Naive thymus-derived CD8-positive, alpha-beta T cell (primary cell): ENCODE measurements around the gene SCN8A. TPM values are rescaled to one million over a fixed set of nuclear protein-coding genes. Genes with fewer than 3 reads are reported as not detected.
"Not testable (repeated sequence)": the region's sequence is repeated elsewhere in the genome, so short reads cannot be mapped to it uniquely, and the experiment has no call there.

Source experiments
- ATAC-seq, 2 donors: fragments of 150-1000 bp; cut with Tn5 transposase in 1 of 2; sonication (Bioruptor Pico), chemical (Tn5 transposase) in 1 of 2; 1 replicate in 1 of 2; 2 replicates in 1 of 2; pipeline ENCODE4 v1.10.0; 2021; ENCODE audit warnings: mild to moderate bottlenecking in 2 of 2, moderate library complexity in 2 of 2
- POLR2A ChIA-PET: fragments of 350-600 bp; sonication (Branson Sonifier 250); formaldehyde crosslinking; loops from one replicate; lab custom pipeline; 2021; ENCODE audit warnings: antibody characterized with exemption; lab: Charles Lee
- DNase-seq, 10 donors: peaks; one replicate each; pipeline versions ENCODE4 v3.0.0 to v3.0.0-alpha.2; 2020 to 2022
- H3K27ac Mint-ChIP-seq, 10 donors: one replicate each; pipeline ENCODE4 v1.8.0; 2020 to 2022; ENCODE audit warnings: mild to moderate bottlenecking in 10 of 10, mixed read lengths in 10 of 10, moderate library complexity in 4 of 10, inconsistent platforms in 1 of 10
- H3K27me3 Mint-ChIP-seq, 5 donors: one replicate each; pipeline ENCODE4 v1.8.0; 2021 to 2022; ENCODE audit warnings: mixed read lengths in 5 of 5
- H3K36me3 Mint-ChIP-seq, 3 donors: one replicate each; pipeline ENCODE4 v1.8.0; 2020 to 2022; ENCODE audit warnings: mixed read lengths in 3 of 3, mild to moderate bottlenecking in 2 of 3, inconsistent platforms in 1 of 3
- H3K4me1 Mint-ChIP-seq, 4 donors: one replicate each; pipeline ENCODE4 v1.8.0; 2021 to 2022; ENCODE audit warnings: mixed read lengths in 4 of 4
- H3K4me3 Mint-ChIP-seq, 10 donors: one replicate each; pipeline ENCODE4 v1.8.0; 2020 to 2022; ENCODE audit warnings: mild to moderate bottlenecking in 10 of 10, mixed read lengths in 10 of 10, moderate library complexity in 6 of 10, inconsistent platforms in 1 of 10
- H3K9me3 Mint-ChIP-seq, 9 donors: one replicate each; pipeline ENCODE4 v1.8.0; 2020 to 2022; ENCODE audit warnings: mixed read lengths in 9 of 9, mild to moderate bottlenecking in 3 of 9, inconsistent platforms in 1 of 9, moderate library complexity in 1 of 9
- polyA plus RNA-seq, 3 donors: library from polyadenylated mRNA; unstranded; fragments of 300-500 nt; fragmentation: Illumina TruSeq; gene quantifications; one replicate each; pipeline ENCODE4 v1.2.3, GENCODE V29; 2021
- total RNA-seq, 8 experiments: library from RNA in 2 of 8; stranded (reverse) in 2 of 8; gene quantifications; one replicate each; pipeline ENCODE4 v1.2.3 and lab custom pipeline; 2021 to 2026

The SCN8A gene
- 1 to 10 TPM; 1.1 to 1.8 TPM for total RNA-seq
- under 1 TPM; 0.07 to 0.42 (median 0.22) TPM for polyA plus RNA-seq
- total RNA-seq (lab: John Stamatoyannopoulos, UW), result 0.17 to 7.4 (median 1.6) reads per million in 6 experiments

DNA sequence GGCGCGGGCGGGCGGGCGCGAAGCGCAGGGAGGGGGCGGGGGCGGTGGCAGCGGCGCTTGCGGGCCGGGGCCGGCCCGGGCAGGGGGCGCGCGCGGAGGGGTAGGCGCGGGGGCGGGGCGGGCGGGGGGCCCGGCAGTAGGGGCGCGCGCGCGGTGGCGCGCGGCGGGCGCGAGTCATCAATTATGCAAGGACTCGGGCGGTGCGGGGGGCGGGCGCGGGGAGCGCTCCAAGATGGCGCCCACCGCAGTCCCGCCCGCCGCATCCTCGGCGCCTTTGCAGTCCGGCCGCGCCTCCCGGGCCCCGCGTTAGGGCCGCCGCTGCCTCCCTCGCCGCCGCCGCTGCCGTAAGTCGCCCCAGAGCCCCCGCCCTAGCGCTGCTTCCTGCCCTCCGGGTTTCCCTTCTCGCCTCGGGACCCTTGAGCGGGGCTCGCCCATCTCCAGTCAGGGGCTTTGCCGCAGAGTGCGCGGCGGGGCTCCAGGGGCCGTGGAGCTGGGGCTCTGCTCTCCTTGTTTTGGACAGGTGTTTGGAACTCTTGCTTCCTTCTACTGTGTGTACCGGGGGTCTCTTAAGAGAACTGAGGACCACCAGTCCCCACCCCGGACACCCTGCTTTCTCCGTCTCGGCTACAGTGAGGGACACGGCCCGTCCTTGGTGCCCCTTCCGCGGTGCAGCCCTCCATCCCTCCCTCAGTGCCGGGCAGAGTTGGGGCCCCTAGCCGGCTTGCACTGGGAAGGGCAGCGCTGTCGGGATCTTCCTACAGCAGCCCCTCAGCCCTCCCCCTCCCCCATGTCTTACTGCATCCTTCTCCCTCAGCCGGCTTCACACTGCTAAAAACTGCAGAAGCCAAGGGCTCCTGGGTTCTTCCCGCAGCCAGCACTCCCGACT lies at the start of gene SCN8A:
Gene SCN8A, plus strand, starts transcription at position 218 of the 886 bp plus-strand sequence. CDS start 71,585 bp downstream, outside the sequence.
- ATAC-seq, result peak; percentile 61 to 75
- POLR2A ChIA-PET, result interaction anchor here (1.7 kb wide), 1 partner anchor 229 kb away, joined by 5 read pairs; no protein-coding TSS in a partner anchor

DNA sequence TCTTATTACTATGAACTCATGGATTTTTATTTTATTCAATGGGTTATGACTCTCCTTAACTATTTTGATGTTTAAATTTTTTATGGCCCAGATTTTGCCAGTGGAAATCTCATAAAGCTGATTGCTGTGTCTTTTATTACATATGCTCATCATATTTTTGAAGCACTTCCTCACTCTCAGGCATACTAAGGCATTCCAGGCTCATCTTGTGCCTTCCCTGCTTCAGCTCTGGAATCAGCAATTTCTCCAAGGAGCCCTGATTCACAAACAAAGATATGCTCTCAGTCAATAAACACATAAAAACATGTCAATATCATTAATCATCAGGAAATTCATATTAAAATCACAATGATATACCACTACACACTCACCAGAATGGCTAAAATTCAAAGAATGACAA lies 44.9 kb upstream of the SCN8A start:
- no peak for DNase-seq
- Mint-ChIP-seq H3K27me3 (peaks cover 8 to 24% (median 12%) of the 10 kb centered on the region in 5 donors), H3K4me3 (no peak overlapping the region), H3K27ac (no peak overlapping the region), H3K4me1 (no peaks in the 10 kb centered on the region), H3K9me3 (peaks cover 2 to 10% (median 5%) of the 10 kb centered on the region in 9 donors), H3K36me3 (peaks cover 0 to 5% (median 3%) of the 10 kb centered on the region in 3 donors)
- POLR2A ChIA-PET, result no interaction called here
- no peak for ATAC-seq

More for the DNA sequence above, at the start of gene SCN8A:
- Mint-ChIP-seq H3K27me3 (peaks cover 15 to 63% (median 24%) of the 10 kb centered on the region in 5 donors), H3K9me3 (no peaks in the 10 kb centered on the region), H3K4me1 (peaks cover 17 to 26% (median 22%) of the 10 kb centered on the region in 4 donors), H3K36me3 (no peaks in the 10 kb centered on the region), H3K27ac (peak within 1 kb of the TSS in 7 of 10 donors; percentile 15 to 88 (median 48)), H3K4me3 (peak within 1 kb of the TSS; percentile 80 to 92 (median 86))
- DNase-seq, result peak; percentile 19 to 80 (median 38)

DNA sequence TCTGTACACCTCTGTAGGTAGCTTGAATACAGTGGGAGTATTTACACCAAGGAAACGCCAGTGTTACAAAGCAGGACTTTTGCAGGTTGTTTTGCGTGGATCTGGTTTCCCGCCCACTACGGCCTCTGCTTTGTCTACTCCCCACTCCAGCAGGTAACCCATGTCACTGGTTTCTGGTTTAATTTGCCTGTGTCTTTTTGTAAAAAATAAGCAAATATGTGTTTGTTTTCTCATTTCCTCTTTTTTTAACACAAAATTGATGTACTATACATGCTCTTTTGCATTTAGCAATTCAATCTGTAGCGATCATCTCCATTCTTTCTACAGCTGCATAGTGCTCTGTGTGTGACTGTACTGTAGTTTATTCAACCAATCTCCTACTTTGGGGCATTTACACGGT lies 43.4 kb upstream of the SCN8A start:
- POLR2A ChIA-PET, result no interaction called here
- H3K27me3 Mint-ChIP-seq, result peaks cover 8 to 24% (median 16%) of the 10 kb centered on the region in 5 donors
- ATAC-seq (no peak), DNase-seq (no peak)
- H3K4me3 Mint-ChIP-seq, result no peak overlapping the region
- peaks cover 0 to 5% (median 3%) of the 10 kb centered on the region in 3 donors for H3K36me3 Mint-ChIP-seq
- peaks cover 2 to 10% (median 5%) of the 10 kb centered on the region in 9 donors for H3K9me3 Mint-ChIP-seq
- peak overlapping the region in 1 of 10 donors; percentile 82 for H3K27ac Mint-ChIP-seq
- no peaks in the 10 kb centered on the region for H3K4me1 Mint-ChIP-seq

DNA sequence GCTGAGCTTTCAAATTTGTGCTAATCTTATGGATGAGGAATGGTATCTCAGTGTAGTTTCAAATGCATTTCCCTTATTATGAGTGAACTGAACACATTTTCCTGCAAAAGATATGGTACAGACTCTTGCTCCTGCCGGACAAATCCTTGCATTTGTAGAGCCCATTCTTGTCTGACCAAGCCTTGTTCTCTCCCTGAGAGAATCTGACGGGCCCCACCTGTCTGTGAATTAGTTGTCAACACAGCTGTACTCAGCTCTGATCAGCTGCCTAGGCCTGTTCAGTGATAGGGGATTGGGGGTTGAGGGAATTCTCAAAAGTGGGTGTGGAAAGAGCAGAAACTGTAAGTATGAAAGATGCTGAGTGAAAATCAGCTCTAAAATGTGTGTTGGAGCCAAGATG lies 42.8 kb upstream of the SCN8A start:
- DNase-seq (no peak), ATAC-seq (no peak)
- Mint-ChIP-seq H3K9me3 (peaks cover 2 to 10% (median 5%) of the 10 kb centered on the region in 9 donors), H3K36me3 (peaks cover 0 to 5% (median 3%) of the 10 kb centered on the region in 3 donors), H3K4me3 (no peak overlapping the region), H3K4me1 (no peaks in the 10 kb centered on the region), H3K27ac (no peak overlapping the region), H3K27me3 (peaks cover 8 to 29% (median 16%) of the 10 kb centered on the region in 5 donors)
- POLR2A ChIA-PET, result no interaction called here

DNA sequence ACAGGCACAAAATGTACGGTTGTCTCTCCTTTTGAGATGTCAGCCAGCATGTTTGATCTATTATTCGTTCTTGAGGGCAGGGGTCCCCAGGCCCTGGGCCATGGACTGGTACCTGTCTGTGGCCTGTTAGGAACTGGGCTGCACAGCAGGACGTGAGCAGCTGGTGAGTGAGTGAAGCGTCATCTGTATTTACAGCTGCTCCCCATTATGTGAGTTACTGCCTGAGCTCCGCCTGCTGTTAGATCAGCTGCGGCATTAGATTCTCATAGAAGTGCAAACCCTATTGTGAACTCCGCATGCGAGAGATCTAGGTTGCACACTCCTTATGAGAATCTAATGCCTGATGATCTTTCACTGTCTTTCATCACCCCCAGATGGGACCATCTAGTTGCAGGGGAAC lies 41.4 kb upstream of the SCN8A start:
- peaks cover 0 to 12% (median 2%) of the 10 kb centered on the region in 9 donors for H3K9me3 Mint-ChIP-seq
- peaks cover 0 to 11% (median 3%) of the 10 kb centered on the region in 3 donors for H3K36me3 Mint-ChIP-seq
- H3K4me1 Mint-ChIP-seq, result no peaks in the 10 kb centered on the region
- DNase-seq (no peak), ATAC-seq (no peak)
- POLR2A ChIA-PET, result no interaction called here
- peaks cover 5 to 27% (median 12%) of the 10 kb centered on the region in 5 donors for H3K27me3 Mint-ChIP-seq
- H3K4me3 Mint-ChIP-seq, result no peak overlapping the region
- H3K27ac Mint-ChIP-seq, result no peak overlapping the region

DNA sequence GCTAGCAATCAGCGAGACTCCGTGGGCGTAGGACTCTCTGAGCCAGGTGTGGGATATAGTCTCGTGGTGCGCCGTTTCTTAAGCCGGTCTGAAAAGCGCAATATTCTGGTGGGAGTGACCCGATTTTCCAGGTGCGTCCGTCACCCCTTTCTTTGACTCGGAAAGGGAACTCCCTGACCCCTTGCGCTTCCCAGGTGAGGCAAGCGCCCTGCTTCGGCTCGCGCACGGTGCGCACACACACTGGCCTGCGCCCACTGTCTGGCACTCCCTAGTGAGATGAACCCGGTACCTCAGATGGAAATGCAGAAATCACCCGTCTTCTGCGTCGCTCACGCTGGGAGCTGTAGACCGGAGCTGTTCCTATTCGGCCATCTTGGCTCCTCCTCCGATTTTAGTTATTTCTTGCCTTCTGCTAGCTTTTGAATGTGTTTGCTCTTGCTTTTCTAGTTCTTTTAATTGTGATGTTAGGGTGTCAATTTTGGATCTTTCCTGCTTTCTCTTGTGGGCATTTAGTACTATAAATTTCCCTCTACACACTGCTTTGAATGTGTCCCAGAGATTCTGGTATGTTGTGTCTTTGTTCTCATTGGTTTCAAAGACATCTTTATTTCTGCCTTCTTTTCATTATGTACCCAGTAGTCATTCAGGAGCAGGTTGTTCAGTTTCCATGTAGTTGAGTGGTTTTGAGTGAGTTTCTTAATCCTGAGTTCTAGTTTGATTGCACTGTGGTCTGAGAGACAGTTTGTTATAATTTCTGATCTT lies 22.6 kb upstream of the SCN8A start:
- H3K4me1 Mint-ChIP-seq, H3K27ac Mint-ChIP-seq, POLR2A ChIA-PET, DNase-seq, ATAC-seq, H3K36me3 Mint-ChIP-seq, H3K9me3 Mint-ChIP-seq: not testable (repeated sequence)
- peaks cover 10 to 20% (median 12%) of the 10 kb centered on the region in 5 donors for H3K27me3 Mint-ChIP-seq
- H3K4me3 Mint-ChIP-seq, result peak overlapping the region in 1 of 10 donors; percentile 43

DNA sequence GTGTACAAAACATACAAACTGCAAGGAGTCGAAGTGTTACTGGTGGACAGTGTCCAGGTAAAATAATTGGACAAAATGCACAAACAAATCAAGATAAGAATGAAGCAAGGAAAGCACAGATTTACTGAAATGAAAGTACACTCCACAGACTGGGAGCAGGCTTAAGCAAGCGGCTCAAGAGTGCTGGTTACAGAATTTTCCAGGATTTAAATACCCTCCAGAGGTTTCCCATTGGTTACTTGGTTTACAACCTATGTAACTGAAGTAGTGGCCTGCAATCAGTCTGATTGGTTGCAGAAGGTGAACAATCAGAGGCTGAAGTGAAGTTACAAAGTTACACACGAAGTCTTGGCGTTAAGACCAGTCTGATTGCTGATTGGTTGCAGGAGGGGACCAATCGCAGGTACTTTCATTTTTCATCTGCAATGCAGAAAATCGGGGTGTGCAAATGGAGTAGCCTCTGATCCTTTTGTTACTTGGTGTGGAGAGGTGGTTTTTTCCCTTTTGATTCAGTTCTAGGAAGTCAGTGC lies 11.6 kb upstream of the SCN8A start:
- peaks cover 0 to 5% (median 2%) of the 10 kb centered on the region in 9 donors for H3K9me3 Mint-ChIP-seq
- POLR2A ChIA-PET, result no interaction called here
- DNase-seq, result no peak
- no peak overlapping the region for H3K27ac Mint-ChIP-seq
- H3K4me1 Mint-ChIP-seq, result no peaks in the 10 kb centered on the region
- H3K27me3 Mint-ChIP-seq, result peaks cover 11 to 51% (median 22%) of the 10 kb centered on the region in 5 donors
- ATAC-seq, result no peak
- no peak overlapping the region for H3K4me3 Mint-ChIP-seq
- H3K36me3 Mint-ChIP-seq, result peaks cover 0 to 4% (median 0%) of the 10 kb centered on the region in 3 donors

DNA sequence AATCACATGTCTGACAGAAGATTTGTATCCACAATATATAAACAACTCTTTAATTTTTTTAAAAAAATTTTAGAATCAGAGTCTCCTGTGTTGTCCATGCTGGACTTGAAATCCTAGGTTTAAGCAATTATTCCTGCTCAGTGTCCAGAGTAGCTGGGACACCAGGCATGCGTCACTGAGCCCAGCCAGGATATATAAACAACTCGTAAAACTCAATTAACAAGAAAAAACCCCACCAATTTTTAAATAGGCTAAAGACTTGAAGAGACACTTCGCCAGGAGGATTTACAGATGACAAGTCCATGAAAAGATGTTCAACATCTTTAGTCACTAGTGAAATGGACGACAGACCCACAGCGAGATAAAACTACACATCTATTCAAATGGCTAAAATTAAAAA lies 2.0 kb upstream of the SCN8A start:
- no peak for DNase-seq
- POLR2A ChIA-PET, result no interaction called here
- no peaks in the 10 kb centered on the region for H3K9me3 Mint-ChIP-seq
- peak overlapping the region in 5 of 10 donors; percentile 32 to 86 (median 84) for H3K4me3 Mint-ChIP-seq
- H3K27ac Mint-ChIP-seq, result no peak overlapping the region
- peaks cover 17 to 26% (median 22%) of the 10 kb centered on the region in 4 donors for H3K4me1 Mint-ChIP-seq
- no peaks in the 10 kb centered on the region for H3K36me3 Mint-ChIP-seq
- peaks cover 17 to 80% (median 36%) of the 10 kb centered on the region in 5 donors for H3K27me3 Mint-ChIP-seq
- ATAC-seq, result no peak

DNA sequence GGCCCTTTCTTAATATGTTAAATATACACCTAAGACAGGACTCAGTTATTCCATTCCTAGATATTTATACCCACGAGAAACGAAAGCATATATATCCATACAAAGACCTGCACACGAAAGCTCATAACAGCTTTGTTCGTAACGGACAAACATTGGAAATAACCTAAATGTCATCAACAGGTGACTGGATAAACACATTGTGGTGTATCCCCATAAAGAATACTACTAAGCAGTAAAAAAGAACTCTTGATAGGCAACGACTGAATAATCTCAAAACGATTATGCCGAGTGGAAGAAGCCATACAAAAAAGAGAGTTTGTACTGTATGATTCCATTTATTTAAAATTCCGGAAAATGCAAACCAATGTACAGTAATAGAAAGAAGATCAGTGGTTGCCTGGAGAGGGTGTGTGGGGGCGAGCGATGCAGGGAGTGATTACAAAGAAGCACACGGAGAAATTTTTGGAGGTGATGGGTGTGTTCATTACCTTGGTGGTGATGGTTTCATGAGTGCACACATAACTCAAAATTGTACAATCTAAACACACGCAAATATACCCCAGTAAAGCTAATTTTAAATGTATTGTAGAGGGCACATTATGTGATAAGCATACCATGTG lies 1.4 kb upstream of the SCN8A start:
- Mint-ChIP-seq H3K4me3 (peak overlapping the region; percentile 80 to 92 (median 86)), H3K36me3 (no peaks in the 10 kb centered on the region), H3K9me3 (no peaks in the 10 kb centered on the region), H3K4me1 (peaks cover 17 to 26% (median 22%) of the 10 kb centered on the region in 4 donors), H3K27me3 (peaks cover 17 to 75% (median 34%) of the 10 kb centered on the region in 5 donors), H3K27ac (peak overlapping the region in 1 of 10 donors; percentile 48)
- POLR2A ChIA-PET, result interaction anchor here (1.7 kb wide), 1 partner anchor 231 kb away, joined by 5 read pairs; no protein-coding TSS in a partner anchor
- DNase-seq, result no peak
- no peak for ATAC-seq

DNA sequence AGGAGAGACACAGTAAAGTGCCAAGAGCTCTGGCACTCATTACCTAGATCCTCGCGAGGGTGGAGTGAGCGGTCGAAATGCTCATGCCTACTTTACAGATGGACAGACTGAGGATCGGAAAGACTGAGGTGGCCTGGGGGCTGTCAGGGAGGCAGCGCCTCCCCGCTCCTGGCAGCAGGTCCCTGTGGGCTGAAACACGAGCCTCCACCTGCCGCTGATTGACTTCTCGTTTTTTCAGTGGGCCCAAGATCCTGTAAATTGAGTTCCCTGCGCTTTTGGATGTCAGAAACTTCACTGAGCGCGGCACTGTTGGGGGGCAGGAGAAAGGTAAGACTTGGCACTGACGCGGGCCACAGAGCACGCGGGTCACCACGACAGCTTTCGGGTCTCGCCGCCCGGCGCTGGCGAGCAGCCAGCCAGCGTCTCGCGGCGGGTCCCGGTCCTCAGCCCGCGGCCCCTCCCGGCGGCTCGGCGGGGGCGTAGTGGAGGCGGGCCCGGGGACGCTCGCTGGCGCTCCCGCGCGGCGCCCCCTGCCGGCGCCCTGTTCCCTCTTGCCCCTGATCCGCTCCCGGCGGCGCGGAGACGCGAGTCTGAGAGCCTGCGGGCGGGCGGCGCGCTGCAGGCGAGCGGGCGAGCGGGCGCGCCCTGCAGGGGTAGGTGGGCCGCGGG lies 552 bp upstream of the SCN8A start:
- H3K36me3 Mint-ChIP-seq, result no peaks in the 10 kb centered on the region
- POLR2A ChIA-PET, result interaction anchor here (1.7 kb wide), 1 partner anchor 230 kb away, joined by 5 read pairs; no protein-coding TSS in a partner anchor
- peak overlapping the region in 7 of 10 donors; percentile 15 to 66 (median 48) for H3K27ac Mint-ChIP-seq
- peaks cover 17 to 67% (median 28%) of the 10 kb centered on the region in 5 donors for H3K27me3 Mint-ChIP-seq
- H3K4me3 Mint-ChIP-seq, result peak overlapping the region; percentile 80 to 92 (median 86)
- peak; percentile 91 to 92 for ATAC-seq
- peak; percentile 61 to 85 (median 74) for DNase-seq
- H3K4me1 Mint-ChIP-seq, result peaks cover 17 to 26% (median 22%) of the 10 kb centered on the region in 4 donors
- H3K9me3 Mint-ChIP-seq, result no peaks in the 10 kb centered on the region

DNA sequence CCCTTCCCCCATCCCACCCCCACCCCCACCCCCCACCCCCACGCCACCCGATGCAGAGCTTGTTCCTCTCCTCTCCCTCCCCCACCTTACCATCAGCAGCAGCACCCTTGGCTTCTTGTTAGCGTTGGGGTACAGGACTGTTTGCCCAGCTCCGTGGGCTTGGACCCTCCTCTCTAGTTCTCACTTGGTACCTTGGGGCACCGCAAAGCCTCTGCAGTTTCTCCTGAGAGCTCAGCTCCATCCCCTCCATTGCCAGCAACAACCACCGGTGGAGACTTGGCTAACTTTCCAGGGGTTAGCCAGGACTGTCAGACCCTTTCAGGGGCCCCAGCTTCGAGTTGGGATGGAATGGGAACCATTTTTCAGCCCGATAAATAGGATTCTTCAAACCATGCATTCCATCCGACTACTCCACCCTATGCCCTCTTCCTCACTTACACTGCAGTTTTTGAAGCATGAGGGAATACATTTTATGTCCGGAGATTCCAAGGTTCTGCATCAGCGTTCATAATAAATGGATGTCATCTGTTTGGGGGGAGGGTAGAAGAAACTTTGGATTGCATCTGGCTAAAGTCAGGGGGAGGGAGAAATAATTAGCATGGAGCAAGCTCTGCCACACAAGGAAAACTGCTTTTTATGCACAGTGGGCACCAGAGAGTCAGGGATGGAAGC lies 1.1 kb downstream of the SCN8A start:
- Mint-ChIP-seq H3K36me3 (no peaks in the 10 kb centered on the region), H3K4me3 (peak overlapping the region; percentile 54 to 89 (median 79)), H3K4me1 (peaks cover 17 to 26% (median 22%) of the 10 kb centered on the region in 4 donors), H3K27ac (peak overlapping the region in 1 of 10 donors; percentile 83), H3K9me3 (no peaks in the 10 kb centered on the region), H3K27me3 (peaks cover 14 to 64% (median 29%) of the 10 kb centered on the region in 5 donors)
- no peak for DNase-seq
- ATAC-seq, result no peak
- POLR2A ChIA-PET, result no interaction called here
